ENCODE results near the gene GALNT9.

Gene GALNT9

GRCh38 chr12:132190012-132190755 lies 139.2 kb downstream of the GALNT9 start:
- H3K9ac ChIP-seq (ENCODE audit: low read length) = no peak overlapping the region
- H3K9me3 ChIP-seq (ENCODE audit: control insufficient read depth, low read depth, low read length) = peaks cover 6% of the 10 kb centered on the region
- peaks cover 5% of the 10 kb centered on the region for H3K4me1 ChIP-seq (ENCODE audit: control insufficient read depth, low read depth, low read length)
- no peaks in the 10 kb centered on the region for H3K36me3 ChIP-seq (ENCODE audit: control insufficient read depth, low read depth, low read length)
- H3K4me3 ChIP-seq (ENCODE audit: low read length) = peak overlapping the region; percentile 53
- H3K27me3 ChIP-seq (ENCODE audit: control insufficient read depth, insufficient read depth, low read length) = peaks cover 94% of the 10 kb centered on the region
- no peak overlapping the region for H3K27ac ChIP-seq (ENCODE audit: low read length)

GRCh38 chr12:132189378-132190011 lies 139.9 kb downstream of the GALNT9 start:
- H3K27me3 ChIP-seq (ENCODE audit: control insufficient read depth, insufficient read depth, low read length) = peaks cover 93% of the 10 kb centered on the region
- H3K27ac ChIP-seq (ENCODE audit: low read length) = no peak overlapping the region
- H3K4me3 ChIP-seq (ENCODE audit: low read length) = peak overlapping the region; percentile 53

GRCh38 chr12:132188916-132189325 lies 140.5 kb downstream of the GALNT9 start:
- H3K36me3 ChIP-seq (ENCODE audit: control insufficient read depth, low read depth, low read length) = no peaks in the 10 kb centered on the region
- H3K27ac ChIP-seq (ENCODE audit: low read length) = no peak overlapping the region
- peaks cover 5% of the 10 kb centered on the region for H3K4me1 ChIP-seq (ENCODE audit: control insufficient read depth, low read depth, low read length)
- no peak overlapping the region for H3K9ac ChIP-seq (ENCODE audit: low read length)
- H3K9me3 ChIP-seq (ENCODE audit: control insufficient read depth, low read depth, low read length) = peaks cover 6% of the 10 kb centered on the region
- peak overlapping the region; percentile 53 for H3K4me3 ChIP-seq (ENCODE audit: low read length)
- H3K27me3 ChIP-seq (ENCODE audit: control insufficient read depth, insufficient read depth, low read length) = peaks cover 97% of the 10 kb centered on the region

More at GRCh38 chr12:132189378-132190011, 139.9 kb downstream of the GALNT9 start:
- peaks cover 6% of the 10 kb centered on the region for H3K9me3 ChIP-seq (ENCODE audit: control insufficient read depth, low read depth, low read length)
- no peaks in the 10 kb centered on the region for H3K36me3 ChIP-seq (ENCODE audit: control insufficient read depth, low read depth, low read length)
- H3K9ac ChIP-seq (ENCODE audit: low read length) = no peak overlapping the region
- H3K4me1 ChIP-seq (ENCODE audit: control insufficient read depth, low read depth, low read length) = peaks cover 5% of the 10 kb centered on the region

- no peak overlapping the region for H3K9ac ChIP-seq (ENCODE audit: low read length)
- peaks cover 5% of the 10 kb centered on the region for H3K4me1 ChIP-seq (ENCODE audit: control insufficient read depth, low read depth, low read length)
- no peak overlapping the region for H3K4me3 ChIP-seq (ENCODE audit: low read length)
- peaks cover 2% of the 10 kb centered on the region for H3K9me3 ChIP-seq (ENCODE audit: control insufficient read depth, low read depth, low read length)
- H3K27me3 ChIP-seq (ENCODE audit: control insufficient read depth, insufficient read depth, low read length) = peaks cover 99% of the 10 kb centered on the region
- H3K36me3 ChIP-seq (ENCODE audit: control insufficient read depth, low read depth, low read length) = no peaks in the 10 kb centered on the region
- H3K27ac ChIP-seq (ENCODE audit: low read length) = no peak overlapping the region
Measured at GRCh38 chr12:132188451-132188901, 140.9 kb downstream of the GALNT9 start.

- Histone ChIP-seq H3K4me3 (ENCODE audit: low read length) (no peak overlapping the region), H3K4me1 (ENCODE audit: control insufficient read depth, low read depth, low read length) (peaks cover 5% of the 10 kb centered on the region), H3K9ac (ENCODE audit: low read length) (no peak overlapping the region), H3K27ac (ENCODE audit: low read length) (no peak overlapping the region), H3K9me3 (ENCODE audit: control insufficient read depth, low read depth, low read length) (no peaks in the 10 kb centered on the region), H3K36me3 (ENCODE audit: control insufficient read depth, low read depth, low read length) (no peaks in the 10 kb centered on the region), H3K27me3 (ENCODE audit: control insufficient read depth, insufficient read depth, low read length) (peaks cover 99% of the 10 kb centered on the region)
Measured at GRCh38 chr12:132187646-132188450, 141.5 kb downstream of the GALNT9 start.

GRCh38 chr12:132186857-132187620 lies 142.3 kb downstream of the GALNT9 start:
- Histone ChIP-seq H3K27ac (ENCODE audit: low read length) (no peak overlapping the region), H3K27me3 (ENCODE audit: control insufficient read depth, insufficient read depth, low read length) (peaks cover 99% of the 10 kb centered on the region), H3K9ac (ENCODE audit: low read length) (no peak overlapping the region), H3K9me3 (ENCODE audit: control insufficient read depth, low read depth, low read length) (no peaks in the 10 kb centered on the region), H3K4me3 (ENCODE audit: low read length) (no peak overlapping the region), H3K36me3 (ENCODE audit: control insufficient read depth, low read depth, low read length) (no peaks in the 10 kb centered on the region), H3K4me1 (ENCODE audit: control insufficient read depth, low read depth, low read length) (peaks cover 5% of the 10 kb centered on the region)

- peaks cover 5% of the 10 kb centered on the region for H3K4me1 ChIP-seq (ENCODE audit: control insufficient read depth, low read depth, low read length)
- peaks cover 94% of the 10 kb centered on the region for H3K27me3 ChIP-seq (ENCODE audit: control insufficient read depth, insufficient read depth, low read length)
- no peaks in the 10 kb centered on the region for H3K9me3 ChIP-seq (ENCODE audit: control insufficient read depth, low read depth, low read length)
- H3K4me3 ChIP-seq (ENCODE audit: low read length) = no peak overlapping the region
- H3K9ac ChIP-seq (ENCODE audit: low read length) = no peak overlapping the region
- H3K36me3 ChIP-seq (ENCODE audit: control insufficient read depth, low read depth, low read length) = no peaks in the 10 kb centered on the region
- no peak overlapping the region for H3K27ac ChIP-seq (ENCODE audit: low read length)
Measured at GRCh38 chr12:132186208-132186856, 143.1 kb downstream of the GALNT9 start.

GRCh38 chr12:132185705-132186104 lies 143.7 kb downstream of the GALNT9 start:
- Histone ChIP-seq H3K27ac (ENCODE audit: low read length) (no peak overlapping the region), H3K27me3 (ENCODE audit: control insufficient read depth, insufficient read depth, low read length) (peaks cover 91% of the 10 kb centered on the region)

GRCh38 chr12:132182711-132183365 lies 146.6 kb downstream of the GALNT9 start:
- Histone ChIP-seq H3K36me3 (ENCODE audit: control insufficient read depth, low read depth, low read length) (no peaks in the 10 kb centered on the region), H3K9me3 (ENCODE audit: control insufficient read depth, low read depth, low read length) (no peaks in the 10 kb centered on the region), H3K27ac (ENCODE audit: low read length) (no peak overlapping the region), H3K4me1 (ENCODE audit: control insufficient read depth, low read depth, low read length) (no peaks in the 10 kb centered on the region), H3K9ac (ENCODE audit: low read length) (no peak overlapping the region), H3K4me3 (ENCODE audit: low read length) (no peak overlapping the region), H3K27me3 (ENCODE audit: control insufficient read depth, insufficient read depth, low read length) (peaks cover 78% of the 10 kb centered on the region)

More at GRCh38 chr12:132185705-132186104, 143.7 kb downstream of the GALNT9 start:
- Histone ChIP-seq H3K4me1 (ENCODE audit: control insufficient read depth, low read depth, low read length) (peaks cover 5% of the 10 kb centered on the region), H3K9ac (ENCODE audit: low read length) (no peak overlapping the region), H3K4me3 (ENCODE audit: low read length) (no peak overlapping the region), H3K9me3 (ENCODE audit: control insufficient read depth, low read depth, low read length) (no peaks in the 10 kb centered on the region), H3K36me3 (ENCODE audit: control insufficient read depth, low read depth, low read length) (no peaks in the 10 kb centered on the region)

- H3K9ac ChIP-seq (ENCODE audit: low read length) = no peak overlapping the region
- no peaks in the 10 kb centered on the region for H3K9me3 ChIP-seq (ENCODE audit: control insufficient read depth, low read depth, low read length)
- H3K36me3 ChIP-seq (ENCODE audit: control insufficient read depth, low read depth, low read length) = no peaks in the 10 kb centered on the region
- H3K4me1 ChIP-seq (ENCODE audit: control insufficient read depth, low read depth, low read length) = no peaks in the 10 kb centered on the region
- H3K27me3 ChIP-seq (ENCODE audit: control insufficient read depth, insufficient read depth, low read length) = peaks cover 75% of the 10 kb centered on the region
- no peak overlapping the region for H3K27ac ChIP-seq (ENCODE audit: low read length)
- no peak overlapping the region for H3K4me3 ChIP-seq (ENCODE audit: low read length)
Measured at GRCh38 chr12:132182206-132182710, 147.1 kb downstream of the GALNT9 start.

Data from iPS-18a (cell line).